CD4-positive, alpha-beta T cell (primary cell): ENCODE data around the gene PUM2. TPM values are rescaled to one million over a fixed set of nuclear protein-coding genes. Genes with fewer than 3 reads are reported as not detected.
A peak's percentile ranks its signal among the peaks of the same experiment; 100 is the strongest.

Experiments used
- ATAC-seq: fragments of 200-7000 bp; cut with Tn5 transposase; one replicate; pipeline ENCODE4 v1.10.0; 2022; ENCODE audit warnings: mild to moderate bottlenecking; ENCODE audit not compliant: poor library complexity
- CTCF ChIA-PET: fragments of 350-600 bp; sonication (Branson Sonifier 250); formaldehyde crosslinking; loops from one replicate; lab custom pipeline; 2021; ENCODE audit warnings: antibody characterized with exemption, inconsistent platforms; lab: Charles Lee
- POLR2A ChIA-PET: fragments of 350-600 bp; sonication (Branson Sonifier 250); formaldehyde crosslinking; loops from one replicate; lab custom pipeline; 2021; ENCODE audit warnings: antibody characterized with exemption, inconsistent platforms; lab: Charles Lee
- DNase-seq, 14 experiments: peaks; one replicate each; pipeline ENCODE4 v3.0.0-alpha.2; 2013 to 2020; ENCODE audit warnings: mixed read lengths in 2 of 14
- H3K27ac ChIP-seq, 2 donors: one replicate each; pipeline versions ENCODE4 v1.5.1 to v1.7.0; 2013; ENCODE audit warnings: low read length in 2 of 2, low read depth in 1 of 2, mild to moderate bottlenecking in 1 of 2
- H3K27me3 ChIP-seq, 2 experiments: 1 replicate in 1 of 2; 2 replicates in 1 of 2; pipeline versions ENCODE4 v1.6.1 to v1.7.0; 2013; ENCODE audit warnings: low read length in 2 of 2, control low read depth in 1 of 2, mild to moderate bottlenecking in 1 of 2, moderate library complexity in 1 of 2; ENCODE audit not compliant: insufficient read depth in 2 of 2, control insufficient read depth in 1 of 2
- H3K36me3 ChIP-seq: one replicate; pipeline ENCODE4 v1.6.1; 2013; ENCODE audit warnings: low read length, control low read depth; ENCODE audit not compliant: insufficient read depth
- H3K4me1 ChIP-seq: one replicate; pipeline ENCODE4 v1.6.1; 2013; ENCODE audit warnings: low read length, control low read depth; ENCODE audit not compliant: insufficient read depth
- H3K4me3 ChIP-seq: one replicate; pipeline ENCODE4 v1.5.1; 2013; ENCODE audit warnings: mild to moderate bottlenecking, low read length, moderate library complexity
- H3K9me3 ChIP-seq, 2 experiments: 1 replicate in 1 of 2; 2 replicates in 1 of 2; pipeline versions ENCODE4 v1.6.1 to v1.7.0; 2013; ENCODE audit warnings: low read length in 2 of 2, mild to moderate bottlenecking in 2 of 2, control low read depth in 1 of 2, moderate library complexity in 1 of 2; ENCODE audit not compliant: control insufficient read depth in 1 of 2, insufficient read depth in 1 of 2
- H3K27ac Mint-ChIP-seq: one replicate; pipeline ENCODE4 v1.8.0; 2020; ENCODE audit warnings: mixed read lengths
- H3K27me3 Mint-ChIP-seq: one replicate; pipeline ENCODE4 v1.8.0; 2021; ENCODE audit warnings: mixed read lengths
- H3K36me3 Mint-ChIP-seq: one replicate; pipeline ENCODE4 v1.8.0; 2021; ENCODE audit warnings: low read depth, mixed read lengths
- H3K4me1 Mint-ChIP-seq: one replicate; pipeline ENCODE4 v1.8.0; 2021; ENCODE audit warnings: low read depth, mixed read lengths
- H3K4me3 Mint-ChIP-seq: one replicate; pipeline ENCODE4 v1.8.0; 2020; ENCODE audit warnings: mild to moderate bottlenecking, mixed read lengths
- H3K9me3 Mint-ChIP-seq: one replicate; pipeline ENCODE4 v1.8.0; 2020; ENCODE audit warnings: mixed read lengths
- CTCF ChIP-seq: fragments of 200-600 bp; IDR thresholded peaks from one replicate; pipeline ENCODE4 v1.8.0; 2022; ENCODE audit warnings: antibody characterized with exemption, mild to moderate bottlenecking
- intact Hi-C, 2 experiments: fragments of 100-400 bp; cut with DNase I in 1 of 2; cut with micrococcal nuclease in 1 of 2; formaldehyde crosslinking; loops; one replicate each; pipeline versions ENCODE4 v1.15.1 to v1.9.0; 2023 to 2025; cut with DNase I, micrococcal nuclease
- total RNA-seq, 174 experiments: library from RNA in 2 of 174; stranded (reverse) in 2 of 174; gene quantifications; one replicate each; pipeline ENCODE4 v1.2.3 and lab custom pipeline; 2021 to 2026

The PUM2 gene
- total RNA-seq, 2 experiments from 2014 or later: 94.9 to 95.4 TPM

- no peak for DNase-seq
- TF ChIP-seq CTCF: no peak
- Histone ChIP-seq H3K4me1 (no peaks in the 10 kb centered on the region), H3K9me3 (no peaks in the 10 kb centered on the region), H3K27me3 (no peaks in the 10 kb centered on the region), H3K4me3 (no peak overlapping the region), H3K36me3 (peaks cover 73% of the 10 kb centered on the region), H3K27ac (no peak overlapping the region)
- Mint-ChIP-seq H3K4me3 (no peak overlapping the region), H3K36me3 (peaks cover 77% of the 10 kb centered on the region), H3K27me3 (no peaks in the 10 kb centered on the region), H3K4me1 (peaks cover 16% of the 10 kb centered on the region), H3K27ac (peak overlapping the region; percentile 14), H3K9me3 (no peaks in the 10 kb centered on the region)
- POLR2A ChIA-PET: no interaction called here
- no peak for ATAC-seq
- intact Hi-C loops: loop anchor here in 1 of 2 experiments (5.0 kb wide), 1 partner anchor 52 kb away; no protein-coding TSS in a partner anchor
- CTCF ChIA-PET: interaction anchor here (2.1 to 2.3 kb wide), 2 partner anchors 10 to 22 kb away, joined by 4 to 11 read pairs; no protein-coding TSS in a partner anchor
Observed at GRCh38 chr2:20304411-20304810, 46.2 kb downstream of the PUM2 start.

DNA sequence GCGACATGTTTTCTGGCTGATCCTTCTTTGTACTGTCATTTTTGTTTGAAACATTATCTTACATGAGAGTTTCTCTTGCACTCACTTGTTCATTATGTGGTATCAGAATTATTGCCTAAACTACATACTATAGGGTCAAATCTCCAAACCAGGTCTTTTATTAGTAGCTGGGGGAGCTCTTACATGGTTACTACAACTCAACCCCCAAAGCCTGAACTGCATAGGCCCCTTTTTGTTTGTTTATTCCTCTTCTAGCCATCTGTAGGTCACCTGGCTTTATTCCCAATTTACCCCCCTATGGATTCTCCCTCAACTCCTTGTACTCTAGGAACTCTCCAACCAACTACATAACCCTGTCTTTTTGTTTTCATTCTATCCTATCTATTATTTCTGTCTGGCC, 46.7 kb downstream of the PUM2 start:
- ChIA-PET POLR2A (no interaction called here), CTCF (interaction anchor here (1.2 to 2.1 kb wide), 2 partner anchors 8 to 9 kb away, joined by 3 to 4 read pairs; no protein-coding TSS in a partner anchor)
- Histone ChIP-seq H3K4me1 (peaks cover 2% of the 10 kb centered on the region), H3K27me3 (no peaks in the 10 kb centered on the region), H3K4me3 (no peak overlapping the region), H3K27ac (no peak overlapping the region), H3K9me3 (no peaks in the 10 kb centered on the region), H3K36me3 (peaks cover 70% of the 10 kb centered on the region)
- peaks cover 16% of the 10 kb centered on the region for H3K4me1 Mint-ChIP-seq
- no peak for TF ChIP-seq CTCF
- H3K9me3 Mint-ChIP-seq: no peaks in the 10 kb centered on the region
- H3K27ac Mint-ChIP-seq: peak overlapping the region; percentile 14
- H3K4me3 Mint-ChIP-seq: no peak overlapping the region
- no peaks in the 10 kb centered on the region for H3K27me3 Mint-ChIP-seq
- H3K36me3 Mint-ChIP-seq: peaks cover 77% of the 10 kb centered on the region
- ATAC-seq (no peak), DNase-seq (no peak)
- intact Hi-C loops: loop anchor here in 1 of 2 experiments (5.0 kb wide), 1 partner anchor 52 kb away; no protein-coding TSS in a partner anchor

GRCh38 chr2:20302019-20302418, 48.6 kb downstream of the PUM2 start:
- Mint-ChIP-seq H3K4me3 (no peak overlapping the region), H3K9me3 (no peaks in the 10 kb centered on the region), H3K4me1 (peaks cover 13% of the 10 kb centered on the region), H3K27ac (no peak overlapping the region), H3K36me3 (peaks cover 74% of the 10 kb centered on the region), H3K27me3 (no peaks in the 10 kb centered on the region)
- Histone ChIP-seq H3K4me3 (no peak overlapping the region), H3K9me3 (no peaks in the 10 kb centered on the region), H3K4me1 (peaks cover 3% of the 10 kb centered on the region), H3K36me3 (peaks cover 69% of the 10 kb centered on the region), H3K27me3 (no peaks in the 10 kb centered on the region), H3K27ac (no peak overlapping the region)
- intact Hi-C loops: loop anchor here in 1 of 2 experiments (5.0 kb wide), 1 partner anchor 50 kb away; no protein-coding TSS in a partner anchor
- CTCF ChIA-PET: no interaction called here
- no peak for TF ChIP-seq CTCF
- no peak for DNase-seq
- ATAC-seq: no peak
- POLR2A ChIA-PET: no interaction called here
